ENCODE measurements around the gene TPCN2. TPM values are rescaled to one million over a fixed set of nuclear protein-coding genes. Genes with fewer than 3 reads are reported as not detected.
"Not testable (repeated sequence)": the region's sequence is repeated elsewhere in the genome, so short reads cannot be mapped to it uniquely, and the experiment has no call there.

The TPCN2 gene
- total RNA-seq, 1 experiment from 2014 or later, result 16.3 TPM

DNA sequence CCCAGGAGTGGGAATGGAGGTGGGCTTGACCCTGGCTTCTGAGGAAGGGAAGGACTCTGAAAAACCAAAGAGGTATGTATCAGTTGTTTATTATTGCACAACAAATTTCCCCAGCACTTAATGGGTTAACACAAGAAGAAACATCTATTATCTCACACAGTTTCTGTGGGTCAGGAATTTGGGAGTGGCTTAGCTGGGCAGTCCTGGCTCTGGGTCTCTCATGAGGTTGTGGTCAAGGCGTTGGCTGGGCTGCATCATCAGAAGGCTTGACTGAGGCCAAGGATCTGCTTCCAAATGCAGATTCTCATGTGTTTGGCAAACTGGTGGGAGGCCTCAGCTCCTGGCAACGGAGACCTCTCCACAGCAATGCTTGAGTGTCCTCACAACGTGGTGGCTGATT, 89.5 kb downstream of the TPCN2 start:
- peaks cover 28% of the 10 kb centered on the region for H3K4me1 Mint-ChIP-seq (ENCODE audit: insufficient read depth, unreplicated experiment)
- POLR2A ChIA-PET, result no interaction called here
- no peaks in the 10 kb centered on the region for H3K9me3 Mint-ChIP-seq (ENCODE audit: unreplicated experiment)
- BruUV-seq (replicated peaks), result no TSS peak
- intact Hi-C loops (cut with micrococcal nuclease), result loop anchor here (10.0 kb wide), 1 partner anchor 307 kb away; no protein-coding TSS in a partner anchor
- CTCF ChIA-PET, result interaction anchor here (0.7 kb wide), 1 partner anchor 537 kb away, joined by 3 read pairs; the partner anchor contains the start of gene LTO1
- no peaks in the 10 kb centered on the region for H3K36me3 Mint-ChIP-seq (ENCODE audit: insufficient read depth, unreplicated experiment)
- H3K4me3 Mint-ChIP-seq (ENCODE audit: unreplicated experiment), result no peak overlapping the region
- H3K27ac Mint-ChIP-seq (ENCODE audit: low read depth, unreplicated experiment), result peak overlapping the region; percentile 51
- no peaks in the 10 kb centered on the region for H3K27me3 Mint-ChIP-seq (ENCODE audit: insufficient read depth, unreplicated experiment)
- TF ChIP-seq, protein P1, sequence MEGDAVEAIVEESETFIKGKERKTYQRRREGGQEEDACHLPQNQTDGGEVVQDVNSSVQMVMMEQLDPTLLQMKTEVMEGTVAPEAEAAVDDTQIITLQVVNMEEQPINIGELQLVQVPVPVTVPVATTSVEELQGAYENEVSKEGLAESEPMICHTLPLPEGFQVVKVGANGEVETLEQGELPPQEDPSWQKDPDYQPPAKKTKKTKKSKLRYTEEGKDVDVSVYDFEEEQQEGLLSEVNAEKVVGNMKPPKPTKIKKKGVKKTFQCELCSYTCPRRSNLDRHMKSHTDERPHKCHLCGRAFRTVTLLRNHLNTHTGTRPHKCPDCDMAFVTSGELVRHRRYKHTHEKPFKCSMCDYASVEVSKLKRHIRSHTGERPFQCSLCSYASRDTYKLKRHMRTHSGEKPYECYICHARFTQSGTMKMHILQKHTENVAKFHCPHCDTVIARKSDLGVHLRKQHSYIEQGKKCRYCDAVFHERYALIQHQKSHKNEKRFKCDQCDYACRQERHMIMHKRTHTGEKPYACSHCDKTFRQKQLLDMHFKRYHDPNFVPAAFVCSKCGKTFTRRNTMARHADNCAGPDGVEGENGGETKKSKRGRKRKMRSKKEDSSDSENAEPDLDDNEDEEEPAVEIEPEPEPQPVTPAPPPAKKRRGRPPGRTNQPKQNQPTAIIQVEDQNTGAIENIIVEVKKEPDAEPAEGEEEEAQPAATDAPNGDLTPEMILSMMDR (IDR thresholded peaks at IDR 0.05; ENCODE audit: unreplicated experiment), result no peak
- DNase-seq (ENCODE audit: unreplicated experiment), result peak; percentile 69

DNA sequence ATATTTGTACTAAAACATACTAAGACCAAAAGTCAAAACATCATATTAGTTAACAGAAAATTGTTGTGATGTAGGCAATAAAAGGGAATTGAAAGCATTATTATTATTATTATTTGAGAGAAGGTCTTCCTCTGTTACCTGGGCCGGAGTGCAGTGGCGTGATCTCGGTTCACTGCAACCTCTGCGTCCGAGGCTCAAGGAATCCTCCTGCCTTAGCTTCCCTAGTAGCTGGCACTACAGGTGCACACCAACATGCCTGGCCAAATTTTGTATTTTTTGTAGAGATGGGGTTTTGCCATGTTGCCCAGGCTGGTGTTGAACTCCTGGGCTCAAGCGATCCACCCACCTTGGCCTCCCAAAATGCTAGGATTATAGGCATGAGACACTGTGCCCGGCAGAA, 91.4 kb downstream of the TPCN2 start:
- H3K27me3 Mint-ChIP-seq (ENCODE audit: insufficient read depth, unreplicated experiment); H3K36me3 Mint-ChIP-seq (ENCODE audit: insufficient read depth, unreplicated experiment); intact Hi-C loops (cut with micrococcal nuclease); DNase-seq (ENCODE audit: unreplicated experiment); H3K9me3 Mint-ChIP-seq (ENCODE audit: unreplicated experiment); BruUV-seq (replicated peaks); H3K4me3 Mint-ChIP-seq (ENCODE audit: unreplicated experiment); H3K27ac Mint-ChIP-seq (ENCODE audit: low read depth, unreplicated experiment): not testable (repeated sequence)
- CTCF ChIA-PET, result interaction anchor here (0.7 to 1.4 kb wide), 5 partner anchors 8 to 142 kb away, joined by 3 to 19 read pairs (median 3); no protein-coding TSS in a partner anchor
- H3K4me1 Mint-ChIP-seq (ENCODE audit: insufficient read depth, unreplicated experiment), result peaks cover 41% of the 10 kb centered on the region
- POLR2A ChIA-PET, result interaction anchor here (1.0 to 1.4 kb wide), 2 partner anchors 501 to 503 kb away, joined by 4 read pairs; partner anchors contain the start of gene CCND1

DNA sequence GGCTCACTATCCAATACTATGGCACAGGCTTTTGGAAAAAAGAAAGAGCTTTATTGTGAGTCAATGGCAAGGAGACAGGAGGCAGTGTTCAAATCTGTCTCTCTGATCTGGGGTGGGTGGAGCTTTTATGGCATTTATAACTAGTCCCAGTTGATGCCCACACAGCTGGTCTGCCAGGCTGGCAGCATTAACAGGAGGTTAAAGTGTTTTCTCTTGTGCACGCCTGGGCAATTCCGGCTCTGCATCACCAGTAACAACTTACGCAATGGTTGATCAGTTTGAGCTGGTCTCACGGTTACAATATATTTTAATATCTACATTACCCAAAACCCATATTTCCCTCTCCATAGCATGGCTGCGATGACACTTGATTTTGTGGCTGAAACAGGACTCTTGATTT, 91.9 kb downstream of the TPCN2 start:
- POLR2A ChIA-PET, result interaction anchor here (0.8 to 1.4 kb wide), 3 partner anchors 9 to 502 kb away, joined by 3 to 4 read pairs (median 4); partner anchors contain the start of gene CCND1
- Mint-ChIP-seq H3K4me3 (ENCODE audit: unreplicated experiment) (no peak overlapping the region), H3K36me3 (ENCODE audit: insufficient read depth, unreplicated experiment) (no peaks in the 10 kb centered on the region), H3K27ac (ENCODE audit: low read depth, unreplicated experiment) (no peak overlapping the region), H3K27me3 (ENCODE audit: insufficient read depth, unreplicated experiment) (no peaks in the 10 kb centered on the region), H3K9me3 (ENCODE audit: unreplicated experiment) (peaks cover 2% of the 10 kb centered on the region), H3K4me1 (ENCODE audit: insufficient read depth, unreplicated experiment) (peaks cover 46% of the 10 kb centered on the region)
- DNase-seq (ENCODE audit: unreplicated experiment), result peak; percentile 55
- TF ChIP-seq, protein P1 (IDR thresholded peaks at IDR 0.05; ENCODE audit: unreplicated experiment), result no peak
- intact Hi-C loops (cut with micrococcal nuclease), result no loop called here
- BruUV-seq (replicated peaks), result no TSS peak
- CTCF ChIA-PET, result interaction anchor here (0.7 to 1.4 kb wide), 5 partner anchors 9 to 502 kb away, joined by 3 to 19 read pairs (median 3); no protein-coding TSS in a partner anchor

DNA sequence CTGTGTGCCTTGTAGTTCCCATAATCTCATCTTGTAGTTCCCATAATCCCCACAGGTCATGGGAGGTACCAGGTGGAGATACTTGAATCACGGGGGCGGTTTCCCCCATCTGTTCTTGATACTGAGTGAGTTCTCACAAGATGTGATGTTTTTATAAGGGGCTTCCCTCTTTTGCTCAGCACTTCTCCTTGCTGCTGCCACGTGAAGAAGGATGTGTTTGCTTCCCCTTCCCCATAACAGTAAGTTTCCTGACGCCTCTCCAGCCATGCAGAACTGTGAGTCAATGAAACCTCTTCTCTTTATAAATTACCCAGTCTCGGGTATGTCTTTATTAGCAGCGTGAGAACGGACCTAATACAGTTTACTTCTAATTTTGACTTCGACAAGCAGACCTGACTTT, 93.0 kb downstream of the TPCN2 start:
- TF ChIP-seq, protein P1 (IDR thresholded peaks at IDR 0.05; ENCODE audit: unreplicated experiment), result no peak
- CTCF ChIA-PET, result no interaction called here
- POLR2A ChIA-PET, result no interaction called here
- intact Hi-C loops (cut with micrococcal nuclease), result no loop called here
- peaks cover 13% of the 10 kb centered on the region for H3K9me3 Mint-ChIP-seq (ENCODE audit: unreplicated experiment)
- no peaks in the 10 kb centered on the region for H3K27me3 Mint-ChIP-seq (ENCODE audit: insufficient read depth, unreplicated experiment)
- H3K4me1 Mint-ChIP-seq (ENCODE audit: insufficient read depth, unreplicated experiment), result peaks cover 47% of the 10 kb centered on the region
- no peak overlapping the region for H3K27ac Mint-ChIP-seq (ENCODE audit: low read depth, unreplicated experiment)
- no peaks in the 10 kb centered on the region for H3K36me3 Mint-ChIP-seq (ENCODE audit: insufficient read depth, unreplicated experiment)
- no peak overlapping the region for H3K4me3 Mint-ChIP-seq (ENCODE audit: unreplicated experiment)
- no TSS peak for BruUV-seq (replicated peaks)
- no peak for DNase-seq (ENCODE audit: unreplicated experiment)

All from MCF 10A (cell line).